ENCODE data around the gene FIGLA.

Gene FIGLA

GRCh38 chr2:70790136-70790828 lies at the start of gene FIGLA:
TSS of gene FIGLA (minus strand) at chr2:70790643. CDS start at chr2:70790638, 5 bp downstream.
- no peak for DNase-seq (ENCODE audit: low spot score)

- DNase-seq (ENCODE audit: low spot score): no peak
Measured at GRCh38 chr2:70837980-70838925, 47.8 kb upstream of the FIGLA start.

GRCh38 chr2:70835643-70836042 lies 45.2 kb upstream of the FIGLA start, which contains the start of gene CD207:
TSS of gene CD207 (minus strand) at chr2:70835816. CDS start at chr2:70835776, 40 bp downstream.
- DNase-seq (ENCODE audit: low spot score): no peak

- no peak for DNase-seq (ENCODE audit: low spot score)
Measured at GRCh38 chr2:70834881-70835280, 44.4 kb upstream of the FIGLA start.

GRCh38 chr2:70834106-70834505 lies 43.7 kb upstream of the FIGLA start:
- no peak for DNase-seq (ENCODE audit: low spot score)

GRCh38 chr2:70833246-70833645 lies 42.8 kb upstream of the FIGLA start:
- DNase-seq (ENCODE audit: low spot score): no peak

- no peak for DNase-seq (ENCODE audit: low spot score)
Measured at GRCh38 chr2:70832386-70832785, 41.9 kb upstream of the FIGLA start.

- DNase-seq (ENCODE audit: low spot score): no peak
Measured at GRCh38 chr2:70831861-70832260, 41.4 kb upstream of the FIGLA start.

GRCh38 chr2:70830366-70830765 lies 39.9 kb upstream of the FIGLA start:
- no peak for DNase-seq (ENCODE audit: low spot score)

- no peak for DNase-seq (ENCODE audit: low spot score)
Measured at GRCh38 chr2:70829916-70830315, 39.5 kb upstream of the FIGLA start.

GRCh38 chr2:70828914-70829824 lies 38.7 kb upstream of the FIGLA start:
- no peak for DNase-seq (ENCODE audit: low spot score)

GRCh38 chr2:70828115-70828514 lies 37.7 kb upstream of the FIGLA start:
- no peak for DNase-seq (ENCODE audit: low spot score)

GRCh38 chr2:70827388-70827787 lies 36.9 kb upstream of the FIGLA start:
- DNase-seq (ENCODE audit: low spot score): no peak

- no peak for DNase-seq (ENCODE audit: low spot score)
Measured at GRCh38 chr2:70826696-70827350, 36.4 kb upstream of the FIGLA start.

GRCh38 chr2:70823249-70823648 lies 32.8 kb upstream of the FIGLA start:
- DNase-seq (ENCODE audit: low spot score): no peak

- no peak for DNase-seq (ENCODE audit: low spot score)
Measured at GRCh38 chr2:70822843-70823242, 32.4 kb upstream of the FIGLA start.

- DNase-seq (ENCODE audit: low spot score): no peak
Measured at GRCh38 chr2:70820499-70820898, 30.1 kb upstream of the FIGLA start, which contains the start of gene CLEC4F. TSS of gene CLEC4F (minus strand) at chr2:70820599. CDS start at chr2:70820523, 76 bp downstream.

GRCh38 chr2:70817284-70817954 lies 27.0 kb upstream of the FIGLA start:
- no peak for DNase-seq (ENCODE audit: low spot score)

- DNase-seq (ENCODE audit: low spot score): no peak
Measured at GRCh38 chr2:70816726-70817125, 26.3 kb upstream of the FIGLA start.

Measured in CD4-positive, alpha-beta T cell treated with Interleukin-2 at 100 ng/mL for 4 hours (primary cell).